Erythroblast (primary cell): ENCODE results near the gene BRPF1.

Experiments
- DNase-seq, 2 experiments: peaks; one replicate each; lab custom pipeline; 2025; lab: John Stamatoyannopoulos, UW
- GATA1 ChIP-seq: IDR thresholded peaks from 2 replicates; pipeline ENCODE4 v1.6.1; 2011; ENCODE audit warnings: low read depth, mild to moderate bottlenecking, control low read depth, low read length, moderate library complexity
- POLR2A ChIP-seq: IDR thresholded peaks from 2 replicates; pipeline ENCODE4 v1.6.1; 2011; ENCODE audit warnings: mild to moderate bottlenecking, low read length

BRPF1 gene

GRCh38 chr3:9786825-9787669 is 55.5 kb downstream of the BRPF1 start:
- TF ChIP-seq GATA1 (no peak), POLR2A (no peak)
- peak; percentile 31 to 40 for DNase-seq

GRCh38 chr3:9787714-9788113 is 56.2 kb downstream of the BRPF1 start:
- TF ChIP-seq POLR2A = no peak
- TF ChIP-seq GATA1 = no peak
- no peak for DNase-seq

- no peak for TF ChIP-seq POLR2A
- no peak for DNase-seq
Measured at GRCh38 chr3:9791127-9791526, 59.6 kb downstream of the BRPF1 start.

DNA sequence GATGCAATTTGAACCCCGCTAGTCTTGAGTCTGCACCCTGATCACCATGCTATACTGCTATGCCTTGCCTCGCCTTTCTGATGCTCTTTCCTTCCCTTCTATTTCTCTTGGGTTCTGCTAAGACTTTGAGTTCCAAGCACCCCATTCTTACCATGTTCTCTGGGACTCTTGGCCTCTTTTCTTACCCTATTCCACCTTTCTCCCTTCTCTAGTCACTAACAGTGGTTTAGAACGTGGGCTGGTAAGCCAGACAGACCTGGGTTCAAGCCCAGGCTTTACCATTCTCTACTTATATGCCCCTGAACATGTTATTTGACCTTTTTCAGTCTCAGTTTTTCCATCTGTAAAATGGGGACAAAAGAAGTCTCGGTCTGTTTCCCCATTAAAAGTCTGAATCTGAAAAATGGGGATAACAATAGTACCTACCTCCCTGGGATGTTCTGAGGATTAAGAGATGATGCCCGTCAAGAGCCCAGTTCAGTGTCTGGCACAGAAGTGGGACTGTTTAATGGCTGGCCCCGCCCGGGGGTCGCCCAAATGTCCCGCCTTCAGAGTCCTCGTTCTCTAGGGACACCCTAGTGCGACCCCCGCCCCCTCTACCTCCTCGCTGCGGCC is 60.4 kb downstream of the BRPF1 start:
- TF ChIP-seq GATA1 = no peak
- TF ChIP-seq POLR2A = no peak
- no peak for DNase-seq

DNA sequence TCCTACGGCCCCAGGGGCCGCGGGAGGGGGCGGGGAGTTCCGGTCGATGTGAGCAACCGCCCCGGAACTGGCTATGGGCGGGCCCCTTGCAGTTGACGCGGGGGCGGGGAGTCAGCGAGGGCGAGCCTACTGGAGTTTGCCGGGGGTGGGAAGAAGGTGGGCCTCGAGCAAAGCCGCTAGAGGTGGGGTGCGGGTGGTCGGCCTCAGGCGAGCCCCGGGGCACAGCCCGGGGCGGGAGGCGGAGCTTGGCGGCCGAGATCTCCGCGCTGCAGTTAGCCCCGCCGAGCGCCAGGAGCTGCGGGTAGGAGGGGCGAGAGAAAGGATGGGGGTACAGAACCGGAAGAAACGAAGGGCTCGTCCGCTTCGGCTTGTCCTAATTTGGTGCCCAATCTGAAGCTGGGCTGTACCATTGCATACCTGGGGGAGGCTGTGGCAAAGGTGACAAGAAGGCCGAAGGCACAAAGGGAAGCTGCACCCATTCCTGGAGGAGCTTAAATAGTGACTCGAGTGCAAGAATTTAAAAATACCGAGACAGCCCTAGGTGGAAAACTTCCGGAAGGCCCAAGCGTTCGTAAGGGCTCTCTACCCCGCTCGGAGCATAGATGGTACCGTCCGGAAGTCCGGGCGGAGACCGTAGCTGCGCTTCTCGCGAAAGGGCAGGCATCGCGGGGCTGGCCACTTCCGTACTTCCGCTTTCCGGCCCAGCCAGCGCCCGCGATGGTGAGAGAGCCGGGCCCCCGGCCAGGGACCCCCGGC is 61.0 kb downstream of the BRPF1 start, which contains the start of the genes ARPC4 and TADA3:
TSS of gene ARPC4 (plus strand) at position 678 of the 756 bp plus-strand sequence. CDS start at position 718, 40 bp downstream.
TSS of gene TADA3 (minus strand) at position 69 of the 756 bp plus-strand sequence. CDS start 1,007 bp downstream, outside the sequence.
- peak; percentile 98 to 99 for DNase-seq
- peak; percentile 75 for TF ChIP-seq POLR2A
- no peak for TF ChIP-seq GATA1

GRCh38 chr3:9793161-9793781 is 61.7 kb downstream of the BRPF1 start:
- no peak for TF ChIP-seq GATA1
- peak; percentile 56 for TF ChIP-seq POLR2A
- peak; percentile 70 to 76 for DNase-seq

DNA sequence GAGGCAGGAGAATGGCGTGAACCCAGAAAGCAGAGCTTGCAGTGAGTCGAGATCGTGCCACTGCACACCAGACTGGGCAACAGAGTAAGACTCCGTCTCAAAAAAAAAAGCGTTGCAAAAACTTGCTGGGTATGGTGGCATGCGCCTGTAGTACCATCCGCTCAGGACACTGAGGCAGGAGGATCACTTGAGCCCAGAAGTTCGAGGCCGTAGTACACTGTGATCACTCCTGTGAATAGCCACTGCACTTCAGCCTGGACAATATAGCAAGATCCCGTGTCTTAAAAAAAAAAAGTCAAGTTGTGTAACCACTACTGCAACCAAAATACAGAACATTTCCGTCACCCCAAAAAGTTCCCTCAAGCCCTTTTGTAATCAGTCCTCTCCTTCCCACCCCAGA is 62.9 kb downstream of the BRPF1 start:
- TF ChIP-seq GATA1 (no peak), POLR2A (no peak)
- DNase-seq = no peak

DNA sequence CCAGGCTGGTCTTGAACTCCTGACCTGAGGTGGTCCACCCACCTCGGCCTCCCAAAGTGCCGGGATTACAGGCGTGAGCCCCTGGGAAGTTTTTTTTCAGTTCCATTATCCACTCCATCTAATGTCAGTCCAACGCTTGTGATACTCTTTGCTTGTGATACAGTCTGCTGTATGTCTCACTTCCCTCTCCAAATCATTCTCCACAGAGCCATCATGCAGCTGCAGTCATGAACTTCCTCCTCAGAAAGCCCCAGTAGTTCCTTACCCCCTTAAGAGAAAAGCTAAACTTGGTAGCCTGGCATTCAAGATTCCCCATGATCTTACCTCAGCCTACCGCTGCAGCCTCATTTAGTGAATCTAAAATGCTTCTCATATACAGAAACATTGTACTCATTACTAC is 63.7 kb downstream of the BRPF1 start:
- DNase-seq = no peak
- no peak for TF ChIP-seq GATA1
- TF ChIP-seq POLR2A = no peak

- no peak for DNase-seq
Measured at GRCh38 chr3:9797196-9797945, 65.8 kb downstream of the BRPF1 start.

More at GRCh38 chr3:9797196-9797945, 65.8 kb downstream of the BRPF1 start:
- TF ChIP-seq POLR2A (no peak), GATA1 (no peak)
